ENCODE data around the gene RNFT2. TPM values are rescaled to one million over a fixed set of nuclear protein-coding genes. Genes with fewer than 3 reads are reported as not detected.

The RNFT2 gene
- total and polyA plus RNA-seq, 3 donors from 2014 or later, result 6.8 to 11.7 (median 9.0) TPM

DNA sequence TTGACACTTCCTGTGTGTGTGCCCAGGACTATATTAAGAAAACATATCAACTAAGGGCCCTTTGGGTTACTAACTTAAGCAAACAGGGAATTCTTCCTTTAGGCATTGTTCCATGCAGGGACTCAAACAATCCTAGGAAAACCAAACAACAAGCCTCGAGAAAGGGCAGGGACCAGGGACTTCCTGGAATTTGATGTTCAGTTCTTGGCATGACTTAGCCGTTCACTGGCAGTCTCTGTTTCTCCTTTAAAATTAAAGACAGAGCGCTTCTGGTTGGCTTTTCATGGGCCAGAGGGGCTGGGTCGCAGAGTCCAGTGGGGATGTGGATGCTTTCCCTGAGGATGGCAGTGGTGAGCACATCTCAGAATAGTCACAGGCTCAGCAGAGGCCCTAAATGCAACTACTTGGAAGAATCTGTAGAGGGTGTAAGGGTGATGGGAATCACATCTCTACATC, 35.2 kb downstream of the RNFT2 start:
- H3K27ac ChIP-seq, result no peak overlapping the region
- 71 to 72% methylated on average over 4 of the region's 4 CpGs for WGBS, 2 donors

DNA sequence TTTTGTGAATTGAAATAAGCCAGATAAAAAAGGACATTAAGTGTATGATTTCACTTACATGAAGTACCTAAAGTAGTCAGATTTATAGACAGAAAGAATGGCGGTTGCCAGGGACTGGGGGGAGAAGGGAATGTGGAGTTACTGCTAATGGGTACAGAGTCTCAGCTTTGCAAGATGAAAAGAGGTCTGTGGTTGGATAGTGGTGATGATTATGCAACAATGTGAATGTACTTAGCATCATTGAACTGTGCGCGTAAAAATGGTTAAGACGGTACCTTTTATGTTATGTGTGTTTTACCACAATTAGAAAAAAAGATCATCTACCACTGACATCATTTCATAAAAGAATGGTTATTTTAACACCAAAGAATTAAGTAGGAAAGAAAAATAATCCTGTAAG, 35.9 kb downstream of the RNFT2 start:
- Histone ChIP-seq H3K9me3 (no peaks in the 10 kb centered on the region), H3K4me1 (no peaks in the 10 kb centered on the region), H3K27ac (no peak overlapping the region), H3K27me3 (no peaks in the 10 kb centered on the region), H3K36me3 (ENCODE audit: low read depth, missing control alignments) (no peaks in the 10 kb centered on the region), H3K4me3 (no peak overlapping the region)
- TF ChIP-seq, protein P1, sequence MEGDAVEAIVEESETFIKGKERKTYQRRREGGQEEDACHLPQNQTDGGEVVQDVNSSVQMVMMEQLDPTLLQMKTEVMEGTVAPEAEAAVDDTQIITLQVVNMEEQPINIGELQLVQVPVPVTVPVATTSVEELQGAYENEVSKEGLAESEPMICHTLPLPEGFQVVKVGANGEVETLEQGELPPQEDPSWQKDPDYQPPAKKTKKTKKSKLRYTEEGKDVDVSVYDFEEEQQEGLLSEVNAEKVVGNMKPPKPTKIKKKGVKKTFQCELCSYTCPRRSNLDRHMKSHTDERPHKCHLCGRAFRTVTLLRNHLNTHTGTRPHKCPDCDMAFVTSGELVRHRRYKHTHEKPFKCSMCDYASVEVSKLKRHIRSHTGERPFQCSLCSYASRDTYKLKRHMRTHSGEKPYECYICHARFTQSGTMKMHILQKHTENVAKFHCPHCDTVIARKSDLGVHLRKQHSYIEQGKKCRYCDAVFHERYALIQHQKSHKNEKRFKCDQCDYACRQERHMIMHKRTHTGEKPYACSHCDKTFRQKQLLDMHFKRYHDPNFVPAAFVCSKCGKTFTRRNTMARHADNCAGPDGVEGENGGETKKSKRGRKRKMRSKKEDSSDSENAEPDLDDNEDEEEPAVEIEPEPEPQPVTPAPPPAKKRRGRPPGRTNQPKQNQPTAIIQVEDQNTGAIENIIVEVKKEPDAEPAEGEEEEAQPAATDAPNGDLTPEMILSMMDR (IDR thresholded peaks at IDR 0.05), result no peak
- no peak for TF ChIP-seq POLR2A (IDR thresholded peaks at IDR 0.05)
- intact Hi-C loops (cut with DNase I; ENCODE audit: low total_unique reads), result no loop called here
- 69 to 70% methylated on average over 4 of the region's 4 CpGs for WGBS, 2 donors
- no peak for DNase-seq

More for the DNA sequence above, 35.2 kb downstream of the RNFT2 start:
- intact Hi-C loops (cut with DNase I; ENCODE audit: low total_unique reads), result no loop called here
- peak; percentile 26 for DNase-seq
- Histone ChIP-seq H3K9me3 (no peaks in the 10 kb centered on the region), H3K4me3 (no peak overlapping the region), H3K36me3 (ENCODE audit: low read depth, missing control alignments) (no peaks in the 10 kb centered on the region), H3K27me3 (no peaks in the 10 kb centered on the region), H3K4me1 (no peaks in the 10 kb centered on the region)
- TF ChIP-seq POLR2A (IDR thresholded peaks at IDR 0.05), result no peak
- TF ChIP-seq, protein P1 (IDR thresholded peaks at IDR 0.05), result no peak

DNA sequence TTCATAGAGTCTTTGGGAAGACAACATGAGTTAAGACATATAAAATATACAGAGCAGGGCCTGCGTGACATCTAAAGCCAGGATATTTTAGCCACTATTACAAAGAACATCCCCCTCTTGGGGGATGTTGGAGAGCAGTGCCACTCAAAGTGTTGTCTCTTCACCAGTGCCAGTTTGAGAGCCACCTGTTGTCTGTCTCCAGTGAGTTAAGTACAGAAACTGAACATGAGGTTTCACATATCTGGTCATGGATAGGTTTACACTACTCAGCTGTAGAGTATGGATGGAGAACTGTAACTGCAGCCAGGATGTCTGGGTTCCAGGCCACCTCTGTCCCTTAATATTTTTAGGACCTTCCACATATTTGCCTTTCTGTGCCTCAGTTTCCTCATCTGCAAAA, 39.1 kb downstream of the RNFT2 start:
- Histone ChIP-seq H3K4me3 (no peak overlapping the region), H3K9me3 (no peaks in the 10 kb centered on the region), H3K36me3 (ENCODE audit: low read depth, missing control alignments) (no peaks in the 10 kb centered on the region), H3K27me3 (no peaks in the 10 kb centered on the region), H3K27ac (no peak overlapping the region), H3K4me1 (no peaks in the 10 kb centered on the region)
- DNase-seq, result no peak
- intact Hi-C loops (cut with DNase I; ENCODE audit: low total_unique reads), result no loop called here
- 90 to 100% methylated on average over 1 of the region's 1 CpG for WGBS, 2 donors
- TF ChIP-seq, protein P1 (IDR thresholded peaks at IDR 0.05), result no peak
- TF ChIP-seq POLR2A (IDR thresholded peaks at IDR 0.05), result no peak

DNA sequence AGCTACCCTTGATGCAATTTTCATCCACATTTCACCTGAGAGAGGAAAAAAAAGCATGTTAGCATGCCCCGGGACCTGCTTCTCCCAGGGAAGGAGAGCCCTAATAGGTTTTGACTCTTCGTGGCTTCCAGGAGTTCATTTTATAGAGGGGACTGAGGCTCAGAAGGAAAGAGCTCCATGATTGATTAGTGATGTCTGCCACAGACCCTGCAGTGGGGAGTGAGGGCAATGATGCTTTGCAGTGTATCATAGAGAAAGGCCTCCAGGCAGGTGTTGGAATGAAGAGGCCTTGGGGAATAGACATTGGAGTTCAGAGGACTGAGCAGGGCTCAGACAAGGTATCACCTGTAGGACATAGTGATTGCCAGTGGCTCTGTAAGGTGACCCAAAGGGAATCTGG, 41.5 kb downstream of the RNFT2 start:
- intact Hi-C loops (cut with DNase I; ENCODE audit: low total_unique reads), result no loop called here
- 97 to 100% methylated on average over 2 of the region's 2 CpGs for WGBS, 2 donors
- DNase-seq, result no peak
- Histone ChIP-seq H3K9me3 (no peaks in the 10 kb centered on the region), H3K4me3 (no peak overlapping the region), H3K36me3 (ENCODE audit: low read depth, missing control alignments) (no peaks in the 10 kb centered on the region), H3K4me1 (no peaks in the 10 kb centered on the region), H3K27ac (no peak overlapping the region), H3K27me3 (no peaks in the 10 kb centered on the region)
- TF ChIP-seq, protein P1 (IDR thresholded peaks at IDR 0.05), result no peak
- TF ChIP-seq POLR2A (IDR thresholded peaks at IDR 0.05), result no peak

DNA sequence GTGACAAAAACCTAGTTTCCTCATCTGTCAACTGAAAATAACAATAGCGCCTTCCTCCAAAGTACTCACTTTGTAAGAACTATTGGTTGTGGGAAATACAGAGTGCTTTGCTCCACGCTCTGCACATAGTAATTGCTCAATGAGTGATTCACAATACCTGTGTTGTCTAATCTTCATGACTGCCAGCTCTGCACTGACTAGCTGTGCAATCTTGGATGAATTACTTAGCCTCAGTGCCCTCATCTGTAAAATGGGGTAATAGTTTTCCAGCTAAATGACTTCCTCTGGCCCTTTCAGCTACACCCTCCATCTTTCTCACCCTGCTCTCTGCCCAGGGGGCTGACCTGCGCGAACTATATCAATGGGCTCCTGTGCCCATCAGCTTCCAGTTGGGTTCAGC, 42.8 kb downstream of the RNFT2 start:
- DNase-seq, result no peak
- Histone ChIP-seq H3K9me3 (no peaks in the 10 kb centered on the region), H3K36me3 (ENCODE audit: low read depth, missing control alignments) (no peaks in the 10 kb centered on the region), H3K27me3 (no peaks in the 10 kb centered on the region), H3K4me1 (no peaks in the 10 kb centered on the region), H3K4me3 (no peak overlapping the region), H3K27ac (no peak overlapping the region)
- intact Hi-C loops (cut with DNase I; ENCODE audit: low total_unique reads), result no loop called here
- TF ChIP-seq, protein P1 (IDR thresholded peaks at IDR 0.05), result no peak
- WGBS, 2 donors, result 73 to 75% methylated on average over 4 of the region's 4 CpGs
